ENCODE results near the gene SHISA6.

GRCh38 chr17:11276486-11276885, 35.5 kb downstream of the SHISA6 start:
- TF ChIP-seq CTCF (IDR thresholded peaks at IDR 0.05; ENCODE audit: insufficient read depth, low read depth, low read length) (no peak), EZH2 (IDR thresholded peaks at IDR 0.05; ENCODE audit: insufficient read depth, low read length) (no peak)

All from astrocyte (in vitro differentiated cells and primary cell).